Naive thymus-derived CD4-positive, alpha-beta T cell (primary cell): ENCODE measurements around the gene HOATZ. TPM values are rescaled to one million over a fixed set of nuclear protein-coding genes. Genes with fewer than 3 reads are reported as not detected.

Experiments
- ATAC-seq: fragments of 150-1000 bp; cut with Tn5 transposase; 2 replicates; pipeline ENCODE4 v1.10.0; 2021; ENCODE audit warnings: mild to moderate bottlenecking, moderate library complexity
- CTCF ChIA-PET: fragments of 350-600 bp; sonication (Branson Sonifier 250); formaldehyde crosslinking; loops from one replicate; lab custom pipeline; 2021; ENCODE audit warnings: antibody characterized with exemption; lab: Charles Lee
- POLR2A ChIA-PET: fragments of 350-600 bp; sonication (Branson Sonifier 250); formaldehyde crosslinking; loops from one replicate; lab custom pipeline; 2021; ENCODE audit warnings: antibody characterized with exemption, inconsistent platforms; lab: Charles Lee
- DNase-seq, 9 donors: peaks; one replicate each; pipeline versions ENCODE4 v3.0.0 to v3.0.0-alpha.2; 2020 to 2022; ENCODE audit warnings: mixed read lengths in 1 of 9
- H3K27ac ChIP-seq: one replicate; pipeline ENCODE4 v1.7.0; 2013; ENCODE audit warnings: mild to moderate bottlenecking, low read depth, low read length, moderate library complexity
- H3K27me3 ChIP-seq, 2 donors: one replicate each; pipeline ENCODE4 v1.7.0; 2013; ENCODE audit warnings: low read length in 2 of 2, mild to moderate bottlenecking in 2 of 2, moderate library complexity in 2 of 2; ENCODE audit not compliant: control insufficient read depth in 2 of 2, insufficient read depth in 2 of 2
- H3K36me3 ChIP-seq, 3 experiments: 1 replicate in 2 of 3; 2 replicates in 1 of 3; pipeline ENCODE4 v1.7.0; 2013; ENCODE audit warnings: low read length in 3 of 3, mild to moderate bottlenecking in 3 of 3, moderate library complexity in 1 of 3; ENCODE audit not compliant: insufficient read depth in 3 of 3, control insufficient read depth in 2 of 3
- H3K4me1 ChIP-seq, 2 donors: one replicate each; pipeline ENCODE4 v1.7.0; 2013; ENCODE audit warnings: low read length in 2 of 2, mild to moderate bottlenecking in 2 of 2, moderate library complexity in 1 of 2; ENCODE audit not compliant: control insufficient read depth in 2 of 2, insufficient read depth in 2 of 2
- H3K4me3 ChIP-seq: 2 replicates; pipeline ENCODE4 v1.7.0; 2013; ENCODE audit warnings: mild to moderate bottlenecking, low read length
- H3K9me3 ChIP-seq, 3 experiments: 1 replicate in 2 of 3; 2 replicates in 1 of 3; pipeline ENCODE4 v1.7.0; 2013; ENCODE audit warnings: low read length in 3 of 3; ENCODE audit not compliant: control insufficient read depth in 2 of 3
- H3K27ac Mint-ChIP-seq, 9 donors: one replicate each; pipeline ENCODE4 v1.8.0; 2020 to 2022; ENCODE audit warnings: mixed read lengths in 9 of 9, mild to moderate bottlenecking in 8 of 9, moderate library complexity in 5 of 9, inconsistent platforms in 2 of 9
- H3K27me3 Mint-ChIP-seq, 5 donors: one replicate each; pipeline ENCODE4 v1.8.0; 2021 to 2022; ENCODE audit warnings: mixed read lengths in 5 of 5, mild to moderate bottlenecking in 1 of 5
- H3K36me3 Mint-ChIP-seq, 5 donors: one replicate each; pipeline ENCODE4 v1.8.0; 2020 to 2022; ENCODE audit warnings: mixed read lengths in 5 of 5, mild to moderate bottlenecking in 3 of 5, inconsistent platforms in 1 of 5
- H3K4me1 Mint-ChIP-seq, 7 donors: one replicate each; pipeline ENCODE4 v1.8.0; 2020 to 2022; ENCODE audit warnings: mixed read lengths in 7 of 7, mild to moderate bottlenecking in 3 of 7, inconsistent platforms in 1 of 7
- H3K4me3 Mint-ChIP-seq, 10 donors: one replicate each; pipeline ENCODE4 v1.8.0; 2020 to 2022; ENCODE audit warnings: mild to moderate bottlenecking in 10 of 10, mixed read lengths in 10 of 10, moderate library complexity in 6 of 10, inconsistent platforms in 2 of 10
- H3K9me3 Mint-ChIP-seq, 11 donors: one replicate each; pipeline ENCODE4 v1.8.0; 2020 to 2022; ENCODE audit warnings: mixed read lengths in 11 of 11, mild to moderate bottlenecking in 4 of 11, inconsistent platforms in 1 of 11, moderate library complexity in 1 of 11
- intact Hi-C, 2 donors: fragments of 100-400 bp; cut with micrococcal nuclease; formaldehyde crosslinking; loops; one replicate each; pipeline ENCODE4 v1.15.1; 2023
- polyA plus RNA-seq, 2 donors: library from polyadenylated mRNA; unstranded; fragments of 300-500 nt; fragmentation: Illumina TruSeq; gene quantifications; one replicate each; pipeline ENCODE4 v1.2.3, GENCODE V29; 2021
- total RNA-seq, 6 experiments: library from RNA in 5 of 6; stranded (reverse) in 5 of 6; gene quantifications; 1 replicate in 5 of 6; 2 replicates in 1 of 6; pipeline ENCODE4 v1.2.3 and lab custom pipeline; 2021 to 2026

HOATZ gene
- total and polyA plus RNA-seq, 7 experiments from 2014 or later, result not detected

GRCh38 chr11:111559800-111560464, 45.4 kb downstream of the HOATZ start:
- Histone ChIP-seq H3K27ac (no peak overlapping the region), H3K36me3 (no peaks in the 10 kb centered on the region), H3K4me3 (no peak overlapping the region), H3K9me3 (peaks cover 0 to 5% (median 0%) of the 10 kb centered on the region in 3 experiments), H3K4me1 (no peaks in the 10 kb centered on the region), H3K27me3 (no peaks in the 10 kb centered on the region)
- H3K27me3 Mint-ChIP-seq, result peaks cover 0 to 6% (median 4%) of the 10 kb centered on the region in 5 donors
- ChIA-PET POLR2A (no interaction called here), CTCF (interaction anchor here (1.0 to 1.9 kb wide), 2 partner anchors 217 to 280 kb away, joined by 5 to 6 read pairs; no protein-coding TSS in a partner anchor)
- no peak for ATAC-seq
- intact Hi-C loops, result no loop called here
- peaks cover 0 to 17% (median 10%) of the 10 kb centered on the region in 11 donors for H3K9me3 Mint-ChIP-seq
- peaks cover 0 to 13% (median 6%) of the 10 kb centered on the region in 5 donors for H3K36me3 Mint-ChIP-seq
- H3K4me1 Mint-ChIP-seq, result peaks cover 0 to 1% (median 0%) of the 10 kb centered on the region in 7 donors
- DNase-seq, result no peak
- H3K4me3 Mint-ChIP-seq, result no peak overlapping the region
- H3K27ac Mint-ChIP-seq, result no peak overlapping the region

GRCh38 chr11:111560800-111561199, 46.2 kb downstream of the HOATZ start:
- Mint-ChIP-seq H3K4me3 (no peak overlapping the region), H3K36me3 (peaks cover 0 to 9% (median 0%) of the 10 kb centered on the region in 5 donors), H3K27me3 (peaks cover 0 to 6% (median 0%) of the 10 kb centered on the region in 5 donors), H3K4me1 (peaks cover 0 to 1% (median 0%) of the 10 kb centered on the region in 7 donors), H3K9me3 (peaks cover 0 to 10% (median 6%) of the 10 kb centered on the region in 11 donors), H3K27ac (no peak overlapping the region)
- no peaks in the 10 kb centered on the region for H3K4me1 ChIP-seq
- POLR2A ChIA-PET, result interaction anchor here (0.7 kb wide), 1 partner anchor 287 kb away, joined by 3 read pairs; no protein-coding TSS in a partner anchor
- no peak for ATAC-seq
- CTCF ChIA-PET, result interaction anchor here (1.0 to 1.9 kb wide), 3 partner anchors 216 to 282 kb away, joined by 5 to 7 read pairs (median 6); no protein-coding TSS in a partner anchor
- intact Hi-C loops, result no loop called here
- DNase-seq, result no peak
- no peak overlapping the region for H3K27ac ChIP-seq
- H3K36me3 ChIP-seq, result no peaks in the 10 kb centered on the region
- peaks cover 0 to 5% (median 0%) of the 10 kb centered on the region in 3 experiments for H3K9me3 ChIP-seq
- no peak overlapping the region for H3K4me3 ChIP-seq
- no peaks in the 10 kb centered on the region for H3K27me3 ChIP-seq

GRCh38 chr11:111561306-111561705, 46.7 kb downstream of the HOATZ start:
- peaks cover 0 to 6% (median 0%) of the 10 kb centered on the region in 5 donors for H3K27me3 Mint-ChIP-seq
- H3K9me3 Mint-ChIP-seq, result peaks cover 0 to 7% (median 3%) of the 10 kb centered on the region in 11 donors
- intact Hi-C loops, result no loop called here
- no peak overlapping the region for H3K27ac ChIP-seq
- H3K4me1 Mint-ChIP-seq, result peaks cover 0 to 1% (median 0%) of the 10 kb centered on the region in 7 donors
- CTCF ChIA-PET, result interaction anchor here (0.7 to 1.9 kb wide), 4 partner anchors 11 to 401 kb away, joined by 3 to 7 read pairs (median 4); no protein-coding TSS in a partner anchor
- H3K27ac Mint-ChIP-seq, result no peak overlapping the region
- DNase-seq (no peak), ATAC-seq (no peak)
- POLR2A ChIA-PET, result interaction anchor here (0.7 kb wide), 1 partner anchor 287 kb away, joined by 3 read pairs; no protein-coding TSS in a partner anchor
- no peak overlapping the region for H3K4me3 Mint-ChIP-seq
- H3K4me3 ChIP-seq, result no peak overlapping the region
- no peaks in the 10 kb centered on the region for H3K36me3 ChIP-seq
- no peaks in the 10 kb centered on the region for H3K4me1 ChIP-seq
- peaks cover 0 to 1% (median 0%) of the 10 kb centered on the region in 3 experiments for H3K9me3 ChIP-seq
- peaks cover 0 to 7% (median 0%) of the 10 kb centered on the region in 5 donors for H3K36me3 Mint-ChIP-seq
- no peaks in the 10 kb centered on the region for H3K27me3 ChIP-seq

- CTCF ChIA-PET, result interaction anchor here (0.7 to 2.4 kb wide), 4 partner anchors 10 to 400 kb away, joined by 3 to 9 read pairs (median 5); no protein-coding TSS in a partner anchor
These were observed 47.3 kb downstream of the HOATZ start for GRCh38 chr11:111561791-111562325.

GRCh38 chr11:111562692-111563389, 48.3 kb downstream of the HOATZ start:
- CTCF ChIA-PET, result interaction anchor here (1.0 to 2.4 kb wide), 5 partner anchors 9 to 280 kb away, joined by 3 to 9 read pairs (median 4); no protein-coding TSS in a partner anchor
- Histone ChIP-seq H3K27ac (no peak overlapping the region), H3K4me1 (no peaks in the 10 kb centered on the region), H3K27me3 (no peaks in the 10 kb centered on the region), H3K4me3 (no peak overlapping the region), H3K36me3 (no peaks in the 10 kb centered on the region), H3K9me3 (no peaks in the 10 kb centered on the region)
- intact Hi-C loops, result no loop called here
- Mint-ChIP-seq H3K4me3 (no peak overlapping the region), H3K27ac (no peak overlapping the region), H3K9me3 (no peaks in the 10 kb centered on the region), H3K4me1 (peaks cover 0 to 1% (median 0%) of the 10 kb centered on the region in 7 donors), H3K36me3 (no peaks in the 10 kb centered on the region), H3K27me3 (peaks cover 0 to 3% (median 0%) of the 10 kb centered on the region in 5 donors)
- POLR2A ChIA-PET, result no interaction called here
- no peak for DNase-seq
- ATAC-seq, result peak; percentile 36

More at GRCh38 chr11:111561791-111562325, 47.3 kb downstream of the HOATZ start:
- H3K9me3 Mint-ChIP-seq, result peaks cover 0 to 2% (median 0%) of the 10 kb centered on the region in 11 donors
- no peak overlapping the region for H3K27ac Mint-ChIP-seq
- Histone ChIP-seq H3K4me1 (no peaks in the 10 kb centered on the region), H3K36me3 (no peaks in the 10 kb centered on the region), H3K4me3 (no peak overlapping the region), H3K27ac (no peak overlapping the region), H3K27me3 (no peaks in the 10 kb centered on the region), H3K9me3 (no peaks in the 10 kb centered on the region)
- H3K4me1 Mint-ChIP-seq, result peaks cover 0 to 1% (median 0%) of the 10 kb centered on the region in 7 donors
- peaks cover 0 to 6% (median 0%) of the 10 kb centered on the region in 5 donors for H3K27me3 Mint-ChIP-seq
- peaks cover 0 to 4% (median 0%) of the 10 kb centered on the region in 5 donors for H3K36me3 Mint-ChIP-seq
- H3K4me3 Mint-ChIP-seq, result no peak overlapping the region
- POLR2A ChIA-PET, result no interaction called here
- no peak for ATAC-seq
- DNase-seq, result no peak
- intact Hi-C loops, result no loop called here

- H3K4me1 ChIP-seq, result no peaks in the 10 kb centered on the region
- no peaks in the 10 kb centered on the region for H3K9me3 ChIP-seq
- ChIA-PET POLR2A (no interaction called here), CTCF (interaction anchor here (0.7 to 1.8 kb wide), 4 partner anchors 126 to 277 kb away, joined by 3 to 12 read pairs (median 6); no protein-coding TSS in a partner anchor)
- no peaks in the 10 kb centered on the region for H3K36me3 Mint-ChIP-seq
- DNase-seq (peak; percentile 11 to 64 (median 54)), ATAC-seq (peak; percentile 60)
- no peaks in the 10 kb centered on the region for H3K27me3 ChIP-seq
- peaks cover 0 to 1% (median 0%) of the 10 kb centered on the region in 7 donors for H3K4me1 Mint-ChIP-seq
- no peak overlapping the region for H3K4me3 Mint-ChIP-seq
- H3K27ac Mint-ChIP-seq, result no peak overlapping the region
- H3K27ac ChIP-seq, result no peak overlapping the region
- H3K27me3 Mint-ChIP-seq, result peaks cover 0 to 3% (median 0%) of the 10 kb centered on the region in 5 donors
- no peaks in the 10 kb centered on the region for H3K36me3 ChIP-seq
- H3K9me3 Mint-ChIP-seq, result no peaks in the 10 kb centered on the region
- intact Hi-C loops, result loop anchor here (1.0 kb wide), 5 partner anchors 21 to 276 kb away; partner anchors contain the start of gene SIK2 (in 1 of the 2)
- no peak overlapping the region for H3K4me3 ChIP-seq
These were observed 50.6 kb downstream of the HOATZ start for GRCh38 chr11:111565114-111565720.
